ENCODE data around the gene C17orf75.
A peak's percentile ranks its signal among the peaks of the same experiment; 100 is the strongest.
"Not testable (repeated sequence)": the region's sequence is repeated elsewhere in the genome, so short reads cannot be mapped to it uniquely, and the experiment has no call there.

C17orf75 gene

DNA sequence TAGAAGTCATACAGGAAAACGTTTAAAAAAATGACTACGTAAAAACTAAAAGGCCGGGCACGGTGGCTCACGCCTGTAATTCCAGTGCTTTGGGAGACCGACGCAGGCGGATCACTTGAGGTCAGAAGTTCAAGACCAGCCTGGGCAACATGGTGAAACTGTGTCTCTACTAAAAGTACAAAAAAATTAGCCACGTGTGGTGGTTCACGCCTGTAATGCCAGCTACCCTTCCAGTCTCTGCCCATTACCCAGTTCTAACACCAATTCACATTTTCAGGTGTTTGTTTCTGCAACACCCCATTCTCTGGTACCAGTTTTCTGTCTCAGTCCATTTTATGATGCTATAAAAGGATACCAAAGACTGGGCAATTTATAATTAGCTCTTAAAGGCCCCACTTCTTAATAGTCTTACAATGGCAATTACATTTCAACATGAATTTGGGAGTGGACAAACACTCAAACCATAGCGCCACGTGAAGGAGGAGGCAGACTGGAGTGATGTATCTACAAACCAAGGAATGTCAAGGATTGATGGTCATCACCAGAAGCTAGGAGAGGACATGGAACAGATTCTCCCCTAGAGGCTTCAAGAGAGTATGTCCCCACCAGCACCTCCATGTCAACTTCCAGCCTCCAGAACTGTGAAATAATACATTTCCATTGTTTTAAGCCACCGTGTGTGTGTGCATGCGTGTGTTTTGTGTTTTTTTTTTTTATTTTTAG is 791 bp upstream of the C17orf75 start:
- DNase-seq = no peak

DNA sequence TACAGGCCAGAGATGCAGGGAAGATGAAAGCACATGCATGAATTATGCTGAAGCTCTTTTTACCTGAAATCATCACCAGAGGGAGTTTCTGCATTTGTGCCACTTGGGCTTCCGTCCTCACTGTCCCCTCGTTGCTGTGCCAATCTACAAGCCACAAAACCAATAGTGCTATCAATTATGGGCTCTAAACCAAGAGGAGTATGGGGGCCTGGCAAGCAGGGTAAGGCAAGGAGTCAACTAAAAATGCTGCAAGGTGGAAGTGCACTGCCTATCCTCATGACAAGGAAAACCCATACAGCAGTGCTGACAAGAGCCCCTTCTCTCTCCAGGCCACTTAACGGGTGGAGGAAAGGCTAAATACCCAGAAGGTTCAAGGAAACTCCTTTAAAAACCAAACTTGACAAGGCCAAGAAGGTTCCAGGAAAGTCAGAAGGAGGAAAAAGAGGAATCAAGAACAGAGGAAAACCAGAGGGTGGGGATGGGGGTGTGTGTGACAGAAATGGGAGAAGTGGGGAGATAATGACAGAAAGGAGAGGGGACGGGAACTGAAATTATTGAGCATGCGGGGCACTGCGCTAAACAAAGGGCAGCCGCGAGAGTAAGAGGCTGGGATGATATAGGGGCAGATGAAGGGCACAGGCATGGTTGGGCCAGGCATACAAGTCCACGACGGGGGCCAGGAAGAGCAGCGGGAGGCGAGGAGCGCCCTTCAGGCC is 674 bp downstream of the C17orf75 start:
- DNase-seq = no peak

DNA sequence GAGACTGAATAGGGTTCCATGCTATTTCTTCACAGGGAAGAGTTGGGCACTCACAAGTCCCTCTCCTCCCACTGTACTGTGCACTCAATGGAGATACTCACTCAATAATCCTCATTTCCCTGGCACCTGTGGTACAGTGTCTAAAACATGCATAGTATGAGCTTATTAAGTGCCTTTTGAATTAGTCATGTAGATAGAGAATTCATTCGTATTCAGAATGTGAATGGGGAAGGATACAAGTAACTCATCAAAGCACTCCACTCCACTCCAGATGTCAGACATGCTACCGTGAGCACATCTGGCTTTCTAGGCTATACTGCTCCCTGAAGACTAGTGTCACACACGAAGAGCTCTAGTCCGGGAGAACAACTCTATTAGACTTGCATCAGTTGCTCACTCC is 6.3 kb downstream of the C17orf75 start:
- DNase-seq = no peak

DNA sequence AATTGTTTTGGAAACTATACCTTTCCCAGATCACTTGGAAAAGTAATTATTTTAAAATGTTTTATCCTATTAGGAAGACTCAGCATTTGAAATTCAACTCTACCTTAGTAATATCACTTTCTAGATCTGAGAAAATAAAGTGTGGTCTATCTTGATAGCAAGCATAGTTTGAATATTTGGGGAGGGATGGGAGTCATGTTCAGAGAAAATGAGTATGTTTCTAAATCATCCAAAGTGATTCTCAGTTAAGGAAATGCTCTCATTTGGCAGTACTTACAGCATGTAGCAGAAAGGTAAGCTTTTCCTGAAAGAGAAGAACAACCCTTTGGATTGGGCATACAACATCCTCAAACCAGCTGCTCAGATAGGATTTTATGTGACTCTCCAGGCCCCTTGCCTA is 6.9 kb downstream of the C17orf75 start:
- DNase-seq = no peak

DNA sequence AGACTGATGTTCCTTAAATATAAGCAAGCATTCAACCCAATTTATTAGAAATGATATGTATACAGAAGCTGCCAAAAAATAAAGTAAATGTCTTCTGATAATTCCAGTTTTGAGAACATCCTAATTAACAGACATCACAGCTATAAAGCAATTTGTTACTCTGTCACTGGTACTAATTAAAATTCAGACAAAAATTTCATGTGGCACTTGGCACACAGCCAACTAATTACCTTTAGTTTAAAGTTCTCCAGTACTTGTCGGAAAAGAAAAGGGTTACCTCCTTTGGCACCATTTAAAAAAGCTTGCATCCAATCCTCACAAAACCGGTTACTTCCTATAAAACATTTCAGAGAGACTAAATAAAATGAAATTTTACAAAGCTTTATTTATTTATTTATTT is 8.8 kb downstream of the C17orf75 start:
- no peak for DNase-seq

DNA sequence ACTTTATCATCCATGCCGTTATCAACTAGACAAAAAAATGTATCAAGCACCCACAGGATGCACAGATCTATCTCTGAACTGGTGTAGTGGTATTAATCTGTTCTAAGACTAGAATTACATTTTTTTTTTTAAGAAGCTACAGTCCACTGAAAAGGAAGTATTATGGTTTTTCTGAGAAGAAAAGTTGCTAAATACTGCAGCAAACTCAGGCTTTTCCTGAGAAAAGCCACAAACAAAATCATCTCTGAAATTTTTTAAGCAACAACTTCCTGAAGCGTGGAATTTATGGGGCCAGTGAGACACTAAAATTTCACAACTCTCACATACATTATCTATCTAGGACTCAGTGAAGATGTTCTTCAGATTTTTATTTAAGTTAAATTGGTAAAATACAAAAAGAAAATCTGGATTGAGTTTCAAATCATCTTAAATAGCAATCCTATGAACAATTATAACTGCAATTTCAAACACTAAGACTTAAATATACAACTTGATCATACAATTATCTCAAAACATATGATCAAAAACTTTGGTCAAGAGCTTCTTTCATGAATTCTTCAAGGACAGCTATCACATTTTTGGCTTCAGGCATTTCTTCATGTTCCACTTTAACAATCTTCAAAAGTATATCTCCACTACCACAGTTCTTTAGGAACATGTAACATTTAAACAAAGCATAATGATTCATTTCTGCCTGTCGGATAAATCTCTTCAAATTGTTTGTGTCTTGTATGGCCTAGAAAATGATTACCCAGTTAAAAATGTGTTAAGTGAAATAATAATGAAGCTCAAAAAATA is 10.5 kb downstream of the C17orf75 start:
- no peak for DNase-seq

DNA sequence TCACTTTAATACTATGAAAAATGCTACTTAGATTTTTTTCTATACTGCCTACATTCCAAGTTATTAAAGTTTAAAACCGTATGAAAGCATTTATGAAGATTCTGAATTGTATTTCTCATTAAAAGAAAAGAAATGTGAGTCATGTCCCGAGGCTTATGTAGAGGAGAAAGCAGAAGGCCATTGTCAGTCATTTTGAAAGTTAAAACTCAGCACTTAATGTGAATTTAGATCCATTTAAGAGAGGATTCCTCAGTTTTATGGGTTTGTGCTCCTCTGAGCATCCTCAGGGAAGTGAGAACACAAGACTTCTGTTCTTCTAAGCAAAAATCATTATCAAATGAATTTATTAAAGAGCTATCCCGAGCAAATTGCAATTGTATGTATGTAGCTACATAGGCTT is 11.8 kb downstream of the C17orf75 start:
- no peak for DNase-seq

DNA sequence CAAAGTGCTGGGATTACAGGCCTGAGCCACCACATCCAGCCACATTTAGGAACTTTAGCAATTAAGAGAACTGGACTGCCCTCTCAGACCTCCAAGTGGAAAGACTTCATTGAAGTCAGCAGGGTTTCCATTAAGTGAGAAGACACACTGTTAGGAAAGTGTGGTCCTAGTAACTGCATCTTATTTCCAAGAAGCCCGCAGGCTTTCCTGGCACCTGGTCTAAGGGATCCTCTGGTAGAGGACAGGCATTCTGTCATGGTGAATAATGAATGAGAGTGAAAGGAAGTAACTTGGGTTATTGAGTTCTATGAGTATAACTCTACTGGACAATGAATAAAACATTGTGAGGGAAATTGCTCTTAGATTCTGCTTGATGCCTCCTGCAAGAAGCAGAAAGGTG is 14.1 kb downstream of the C17orf75 start:
- DNase-seq = no peak

DNA sequence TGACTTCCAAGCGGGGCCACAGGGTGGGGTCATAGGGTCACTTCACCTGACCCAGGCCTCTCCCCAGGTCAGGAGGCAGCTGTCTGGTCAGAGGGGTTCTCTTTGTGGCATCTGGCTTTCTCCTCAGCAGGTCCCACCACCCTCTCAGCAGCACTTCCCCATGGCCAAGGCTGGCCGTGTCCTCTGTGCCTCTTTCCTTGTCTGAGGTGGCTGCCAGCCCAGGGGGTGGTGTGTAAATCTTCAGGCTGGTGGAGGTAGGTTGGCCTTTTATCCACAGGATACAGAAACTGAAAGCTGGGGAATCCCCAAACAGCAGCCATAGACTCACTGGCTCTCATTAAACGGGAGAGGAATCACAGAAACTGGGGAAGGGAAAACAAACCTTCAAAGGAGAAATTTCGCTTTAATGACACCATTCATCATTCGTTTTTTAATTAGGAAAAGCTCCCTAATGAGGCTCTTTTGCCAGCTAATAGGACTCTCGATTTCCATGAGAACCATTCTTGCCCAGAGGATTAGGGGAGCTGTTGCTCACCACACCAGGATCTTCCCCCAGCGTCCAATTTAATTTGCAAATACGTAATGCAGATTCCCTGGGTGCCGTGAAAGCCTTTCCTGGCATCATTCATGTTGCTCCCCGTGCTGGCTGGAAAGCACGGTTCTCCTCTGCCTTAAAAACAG is 18.0 kb downstream of the C17orf75 start:
- DNase-seq = peak; percentile 2 to 56

DNA sequence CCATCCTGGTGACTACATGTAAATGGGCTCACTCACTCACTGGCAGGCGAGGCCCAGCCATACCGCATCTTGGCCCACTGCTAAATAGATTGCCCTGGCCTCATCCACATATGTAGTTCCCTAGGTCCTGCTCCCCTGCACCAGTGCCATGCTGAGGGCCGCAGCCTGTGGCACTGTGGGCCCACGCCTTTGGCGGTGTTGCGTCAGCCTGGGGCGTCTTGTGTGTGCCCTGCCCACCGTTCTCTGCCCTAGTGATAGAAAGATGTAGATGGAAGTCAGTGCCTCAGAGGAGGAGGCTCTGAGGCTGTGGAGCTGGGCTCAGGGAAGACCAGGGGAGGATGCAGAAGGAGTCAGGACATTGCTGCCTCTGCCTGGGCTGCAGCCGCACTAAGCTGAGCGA is 18.9 kb downstream of the C17orf75 start:
- DNase-seq = no peak

DNA sequence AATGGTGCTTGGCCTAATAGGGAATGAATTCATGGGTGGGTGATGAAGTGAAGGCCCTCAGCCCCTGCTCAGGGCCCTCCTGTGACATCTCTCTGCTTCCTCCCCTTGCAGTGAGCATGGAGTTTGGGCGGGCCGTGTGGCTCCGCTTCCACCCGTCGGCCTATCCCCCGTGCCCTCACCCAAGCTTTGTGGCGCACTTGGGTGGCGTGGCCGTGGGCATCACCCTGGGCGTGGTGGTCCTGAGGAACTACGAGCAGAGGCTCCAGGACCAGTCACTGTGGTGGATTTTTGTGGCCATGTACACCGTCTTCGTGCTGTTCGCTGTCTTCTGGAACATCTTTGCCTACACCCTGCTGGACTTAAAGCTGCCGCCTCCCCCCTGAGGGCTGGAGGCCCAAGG is 21.1 kb downstream of the C17orf75 start:
- no peak for DNase-seq

DNA sequence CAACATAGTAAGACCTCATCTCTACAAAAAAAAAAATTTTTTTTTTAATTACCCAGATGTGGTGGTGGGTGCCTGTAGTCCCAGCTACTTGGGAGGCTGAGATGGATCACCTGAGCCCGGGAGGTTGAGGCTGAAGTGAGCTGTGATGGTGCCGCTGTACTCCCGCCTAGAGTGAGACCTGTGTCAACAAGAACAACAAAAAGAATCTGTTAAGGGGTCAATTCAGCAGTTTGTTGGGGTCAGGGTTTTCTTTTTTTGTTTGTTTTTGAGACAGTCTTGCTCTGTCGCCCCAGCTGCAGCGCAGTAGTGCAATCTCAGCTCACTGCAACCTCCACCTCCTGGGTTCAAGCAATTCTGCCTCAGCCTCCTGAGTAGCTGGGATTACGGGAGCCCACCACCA is 21.9 kb downstream of the C17orf75 start:
- DNase-seq = not testable (repeated sequence)

DNA sequence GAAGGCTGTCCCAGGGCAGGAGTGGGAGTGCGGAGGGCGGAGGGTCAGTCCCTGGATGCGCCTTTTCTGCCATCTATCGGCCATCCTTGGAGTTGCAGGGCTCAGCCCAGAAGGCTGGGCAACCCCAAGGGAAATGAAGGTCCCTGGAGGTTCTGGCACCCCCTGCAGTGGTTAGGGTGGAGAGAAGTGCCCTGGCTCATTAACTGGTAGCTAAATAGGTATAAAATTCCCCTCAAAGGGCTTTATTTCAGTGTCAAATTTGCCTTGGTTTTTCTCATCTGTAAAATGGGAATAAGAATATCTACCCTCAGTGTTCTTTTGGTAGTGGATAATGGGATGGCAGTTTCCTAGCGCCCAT is 22.4 kb downstream of the C17orf75 start:
- peak; percentile 55 to 74 for DNase-seq

DNA sequence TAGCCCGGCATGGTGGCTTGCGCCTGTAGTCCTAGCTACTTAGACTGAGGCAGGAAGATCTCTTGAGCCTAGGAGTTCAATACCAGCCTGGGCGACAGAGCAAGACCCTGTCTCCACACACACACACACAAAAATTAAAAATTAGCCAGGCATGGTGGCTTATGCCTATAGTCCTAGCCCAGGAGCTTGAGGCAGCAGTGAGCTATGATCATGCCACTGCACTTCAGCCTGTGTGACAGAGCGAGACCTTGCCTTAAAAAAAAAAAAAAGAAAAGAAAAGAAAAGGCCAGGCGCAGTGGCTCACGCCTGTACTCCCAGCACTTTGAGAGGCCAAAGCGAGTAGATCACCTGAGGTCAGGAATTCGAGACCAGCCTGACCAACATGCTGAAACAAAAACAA is 23.9 kb downstream of the C17orf75 start:
- no peak for DNase-seq

DNA sequence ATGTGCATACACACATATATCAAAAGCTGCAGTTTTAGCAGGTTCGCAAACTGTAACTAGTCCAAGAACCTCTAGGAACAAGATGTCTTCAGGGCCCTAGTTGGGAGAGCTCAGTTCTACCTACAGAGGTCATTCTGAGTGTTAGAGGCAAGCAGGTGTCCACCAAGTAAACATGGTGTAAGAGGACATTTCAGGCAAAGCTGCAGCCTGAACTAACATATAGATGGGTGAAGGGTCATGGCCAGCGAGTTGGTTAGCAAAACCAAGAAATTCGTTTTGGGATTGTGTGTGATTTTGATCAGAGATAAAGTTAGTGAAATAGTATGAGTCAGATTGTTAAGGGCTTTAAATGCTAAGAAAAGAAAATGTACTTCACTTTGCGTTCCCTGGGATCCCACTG is 24.6 kb downstream of the C17orf75 start:
- no peak for DNase-seq

DNA sequence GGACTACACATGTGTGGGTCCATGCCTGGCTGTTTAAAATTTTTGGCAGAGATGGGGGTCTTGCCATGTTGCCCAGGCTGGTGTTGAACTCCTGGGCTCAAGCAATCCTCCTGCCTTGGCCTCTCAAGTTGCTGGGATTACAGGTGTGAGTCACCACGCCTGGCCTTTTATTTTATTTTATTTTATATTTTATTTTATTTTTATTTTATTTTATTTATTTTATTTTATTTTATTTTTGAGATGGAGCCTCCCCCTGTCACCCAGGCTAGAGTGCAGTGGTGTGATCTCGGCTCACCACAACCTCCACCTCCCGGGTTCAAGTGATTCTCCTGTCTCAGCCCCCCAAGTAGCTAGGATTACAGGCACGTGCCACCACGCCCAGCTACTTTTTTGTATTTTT is 25.3 kb downstream of the C17orf75 start:
- not testable (repeated sequence) for DNase-seq

DNA sequence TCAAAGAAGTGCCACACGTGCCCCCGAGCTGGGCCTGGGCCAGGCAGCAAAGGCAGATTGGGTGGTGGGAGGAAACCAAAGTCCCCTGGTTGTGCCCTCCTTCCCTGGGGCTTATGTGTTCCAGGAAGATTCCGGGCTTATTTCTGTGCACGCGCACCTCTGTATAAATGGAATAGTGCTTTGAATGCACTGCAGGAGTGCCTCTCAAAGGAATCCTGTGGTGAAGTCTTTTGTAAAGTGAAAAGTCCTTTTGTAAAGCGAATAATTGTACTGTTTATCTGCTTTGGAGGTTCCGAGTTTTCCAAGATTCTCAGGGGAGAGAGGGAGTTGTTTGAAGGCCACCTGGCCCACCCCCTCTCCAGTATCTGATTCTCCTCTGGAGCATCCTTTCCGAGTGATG is 26.8 kb downstream of the C17orf75 start:
- no peak for DNase-seq

DNA sequence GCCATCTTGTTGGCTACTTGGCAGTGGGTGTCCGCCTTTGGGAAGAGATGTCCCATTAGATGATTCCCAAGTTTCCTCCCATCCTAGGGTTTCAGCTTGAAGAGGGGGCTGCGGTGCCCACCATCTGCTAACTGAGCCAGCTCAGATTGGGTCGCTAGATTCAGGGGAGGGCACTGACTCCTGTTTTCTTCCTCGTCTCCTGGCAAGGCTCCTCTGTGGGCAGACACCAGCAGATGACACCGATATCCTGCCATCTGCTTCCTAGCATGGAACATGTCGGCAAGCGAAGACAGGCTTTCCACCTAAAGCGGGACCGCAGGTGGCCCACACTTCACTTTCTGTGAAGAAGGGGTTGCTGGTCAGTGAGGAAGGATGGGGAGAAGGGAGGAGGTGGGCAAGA is 27.3 kb downstream of the C17orf75 start:
- peak in 1 of 2 donors; percentile 37 for DNase-seq

DNA sequence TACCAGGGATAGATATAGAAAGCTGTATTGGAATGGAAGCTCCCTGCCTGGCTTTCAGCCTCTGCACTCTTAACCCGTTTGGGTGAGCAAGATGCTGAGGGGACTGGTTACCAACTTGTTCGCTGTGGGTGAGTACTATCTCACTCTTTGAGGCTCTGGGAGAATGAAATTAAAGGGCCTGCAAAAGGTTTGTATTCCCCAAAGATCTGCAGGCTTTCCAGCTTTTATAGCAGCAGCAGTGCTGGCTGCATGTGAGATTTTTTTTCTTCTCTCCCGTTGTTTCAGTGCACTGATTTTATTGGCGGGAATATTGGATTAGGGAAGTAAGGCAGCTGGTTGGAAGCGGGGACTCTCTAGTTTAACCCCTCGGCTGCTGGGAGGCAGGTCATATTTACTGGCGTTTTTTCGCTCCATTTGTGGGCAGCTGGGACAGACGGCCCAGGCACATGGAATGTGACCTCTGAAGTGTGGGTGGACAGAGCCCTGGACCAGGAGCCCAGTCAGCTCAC is 30.9 kb downstream of the C17orf75 start:
- no peak for DNase-seq

DNA sequence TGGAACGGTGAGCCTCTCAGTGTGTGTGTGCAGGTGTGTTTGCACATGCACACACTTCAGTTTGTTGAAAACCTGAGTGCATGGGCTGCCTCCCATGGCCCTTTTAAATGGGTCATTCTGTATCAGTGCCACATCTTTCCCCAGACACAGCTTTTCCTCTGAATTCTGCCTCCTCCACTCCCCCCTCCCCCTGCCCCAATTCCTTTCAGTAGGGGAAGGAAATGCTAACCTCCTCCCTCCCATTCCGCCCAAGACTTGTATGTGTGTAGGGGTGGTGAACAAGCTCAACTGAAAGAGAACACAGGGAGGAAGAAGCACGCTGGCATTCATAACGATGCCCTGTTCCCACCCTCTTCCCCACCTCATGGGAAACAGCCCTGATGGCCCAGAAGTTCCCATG is 34.3 kb downstream of the C17orf75 start:
- peak in 1 of 2 donors; percentile 22 for DNase-seq

DNA sequence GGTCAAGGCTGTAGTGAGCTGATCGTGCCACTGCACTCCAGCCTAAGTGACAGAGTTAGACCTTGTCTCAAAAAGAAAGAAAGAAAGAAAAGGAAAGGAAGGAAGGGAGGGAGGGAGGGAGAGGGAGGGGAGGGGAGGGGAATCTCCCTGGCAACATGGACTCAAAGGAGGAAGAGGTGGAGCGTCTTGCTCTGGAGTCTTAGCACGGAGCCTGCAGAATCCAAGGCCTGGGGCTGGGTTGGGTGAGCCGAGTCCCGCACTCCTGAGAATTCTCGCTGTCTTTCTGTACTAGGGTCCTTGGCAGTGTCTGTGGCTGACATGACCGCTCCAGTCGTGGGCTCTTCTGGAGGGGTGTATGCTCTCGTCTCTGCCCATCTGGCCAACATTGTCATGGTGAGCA is 36.9 kb downstream of the C17orf75 start:
- no peak for DNase-seq

DNA sequence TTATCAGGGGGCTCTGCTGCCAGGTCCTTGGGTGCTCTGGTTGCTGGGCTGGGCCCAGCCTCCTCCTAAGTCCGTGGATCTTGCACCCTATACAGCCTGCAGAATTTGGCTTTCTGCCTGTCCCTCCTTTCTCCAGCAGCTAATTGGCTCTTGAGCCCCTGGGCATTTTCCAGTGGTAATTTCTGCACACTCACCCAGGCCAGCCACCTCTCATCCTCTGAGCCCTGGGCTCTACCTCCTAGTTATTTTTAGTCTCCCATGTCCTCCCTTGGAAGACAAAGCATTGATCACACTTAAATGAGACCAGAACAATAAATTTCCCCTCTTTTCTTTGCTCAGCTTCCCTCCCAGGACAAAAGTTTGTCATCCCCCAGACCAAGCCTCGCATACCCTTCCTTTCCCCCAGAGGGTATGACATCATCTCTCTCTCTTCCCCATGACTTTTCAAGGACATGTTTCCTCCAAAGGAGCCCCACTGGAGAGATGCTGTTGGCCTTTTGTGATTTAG is 38.1 kb downstream of the C17orf75 start:
- no peak for DNase-seq

Measured in bone marrow (tissue), 2 donors.